ENCODE results near the gene ADAMTS9.

DNA sequence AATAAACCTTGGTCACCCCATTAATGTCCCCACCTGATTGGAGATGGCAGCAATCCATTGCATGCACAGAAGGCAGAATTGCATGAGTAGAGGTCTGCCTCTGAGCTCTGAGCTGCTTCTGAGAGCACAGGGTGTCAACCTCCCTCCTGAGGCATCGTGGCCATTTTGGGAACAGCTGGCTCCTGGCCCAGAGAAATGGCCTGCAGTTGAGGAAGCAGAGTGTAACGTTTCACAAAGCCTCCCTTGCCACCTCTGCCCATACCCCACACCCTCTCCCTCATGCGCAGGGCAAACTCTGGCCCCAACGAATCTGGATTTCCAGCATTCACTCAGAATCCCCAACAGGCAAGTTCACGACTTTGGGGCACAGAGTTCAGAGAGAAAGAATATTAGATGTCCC is 198.9 kb downstream of the ADAMTS9 start:
- TF ChIP-seq, protein P1, sequence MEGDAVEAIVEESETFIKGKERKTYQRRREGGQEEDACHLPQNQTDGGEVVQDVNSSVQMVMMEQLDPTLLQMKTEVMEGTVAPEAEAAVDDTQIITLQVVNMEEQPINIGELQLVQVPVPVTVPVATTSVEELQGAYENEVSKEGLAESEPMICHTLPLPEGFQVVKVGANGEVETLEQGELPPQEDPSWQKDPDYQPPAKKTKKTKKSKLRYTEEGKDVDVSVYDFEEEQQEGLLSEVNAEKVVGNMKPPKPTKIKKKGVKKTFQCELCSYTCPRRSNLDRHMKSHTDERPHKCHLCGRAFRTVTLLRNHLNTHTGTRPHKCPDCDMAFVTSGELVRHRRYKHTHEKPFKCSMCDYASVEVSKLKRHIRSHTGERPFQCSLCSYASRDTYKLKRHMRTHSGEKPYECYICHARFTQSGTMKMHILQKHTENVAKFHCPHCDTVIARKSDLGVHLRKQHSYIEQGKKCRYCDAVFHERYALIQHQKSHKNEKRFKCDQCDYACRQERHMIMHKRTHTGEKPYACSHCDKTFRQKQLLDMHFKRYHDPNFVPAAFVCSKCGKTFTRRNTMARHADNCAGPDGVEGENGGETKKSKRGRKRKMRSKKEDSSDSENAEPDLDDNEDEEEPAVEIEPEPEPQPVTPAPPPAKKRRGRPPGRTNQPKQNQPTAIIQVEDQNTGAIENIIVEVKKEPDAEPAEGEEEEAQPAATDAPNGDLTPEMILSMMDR (IDR thresholded peaks at IDR 0.05 in 8 of 11, conservative IDR thresholded peaks at IDR 0.05 in 3 of 11), result no peak
- no peak for TF ChIP-seq POLR2A (IDR thresholded peaks at IDR 0.05)
- TF ChIP-seq POLR2AphosphoS5 (IDR thresholded peaks at IDR 0.05), result no peak
